ENCODE data around the gene SHROOM1.
"Not testable (repeated sequence)": the region's sequence is repeated elsewhere in the genome, so short reads cannot be mapped to it uniquely, and the experiment has no call there.

The SHROOM1 gene

DNA sequence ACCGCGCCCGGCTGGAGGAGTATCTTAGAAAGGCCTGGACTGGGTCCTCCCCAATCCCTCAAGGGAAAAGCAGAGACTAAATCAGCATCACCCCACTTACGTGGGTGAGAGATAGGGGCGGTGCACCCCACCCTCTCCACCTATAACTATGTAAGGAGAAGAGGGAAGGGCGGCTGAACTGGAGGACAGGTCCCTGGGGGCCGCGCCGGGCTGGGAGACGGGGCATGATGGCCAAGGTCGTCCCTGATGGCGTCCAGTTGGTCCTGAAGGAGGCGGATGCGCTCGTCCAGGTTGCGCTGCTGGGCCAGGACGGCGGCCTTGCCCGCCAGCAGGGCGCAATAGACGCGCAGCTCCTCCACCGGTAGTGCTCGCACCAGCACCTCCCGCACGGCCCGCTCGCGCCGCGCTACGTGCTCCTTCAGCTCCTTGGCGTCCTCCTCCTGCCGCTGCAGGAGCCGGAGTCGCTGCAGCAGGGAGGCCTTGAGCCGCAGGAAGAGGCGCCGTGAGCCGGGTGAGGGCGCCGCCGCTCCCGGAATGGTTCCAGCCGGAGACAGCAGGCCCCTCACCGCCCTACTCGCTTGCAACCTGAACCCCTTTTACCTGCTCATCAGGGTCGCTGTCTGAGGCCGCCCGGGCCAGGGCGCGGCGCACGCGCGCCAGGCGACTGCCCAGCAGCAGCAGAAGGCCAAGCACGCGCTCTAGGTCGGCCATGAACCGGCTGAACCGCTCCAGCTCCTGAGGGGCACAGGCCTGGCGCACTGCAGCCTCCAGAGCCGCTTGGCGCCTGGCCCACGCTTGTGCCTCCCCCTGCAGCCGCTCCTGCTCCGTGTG lies 7.6 kb downstream of the SHROOM1 start:
- DNase-seq, result no peak

GRCh38 chr5:132821791-132822190 lies 8.7 kb downstream of the SHROOM1 start:
- DNase-seq, result peak; percentile 49

- DNase-seq, result no peak
Observed at GRCh38 chr5:132821350-132821749, 9.1 kb downstream of the SHROOM1 start.

DNA sequence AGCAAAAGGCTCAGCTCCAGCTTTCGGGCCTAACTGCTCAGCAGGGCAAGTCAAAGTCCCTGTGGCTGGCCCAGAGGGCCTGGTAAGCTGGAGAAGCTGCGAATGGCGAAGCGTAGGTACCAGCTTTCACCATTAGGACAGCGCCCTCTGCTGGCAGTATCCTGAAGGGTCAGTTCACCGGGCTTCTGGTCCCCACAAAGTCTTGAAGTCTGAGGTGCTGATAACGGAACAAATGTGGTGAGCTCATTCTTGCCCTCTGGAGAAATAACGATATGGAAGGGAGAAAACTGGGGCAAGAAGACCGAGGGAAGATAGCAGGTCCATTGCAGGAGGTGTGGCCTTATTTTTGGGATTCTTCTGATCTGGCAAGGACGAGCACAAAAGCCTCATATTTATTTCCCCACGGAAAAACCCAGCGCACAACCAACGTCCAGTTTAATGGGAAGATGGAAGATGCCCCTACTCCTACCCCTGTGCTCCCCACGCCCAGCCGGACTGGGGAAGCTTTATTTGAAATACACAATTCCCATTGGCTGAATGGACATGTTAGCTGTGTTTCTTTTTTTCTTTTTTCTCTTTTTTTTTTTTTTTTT lies 10.2 kb downstream of the SHROOM1 start:
- DNase-seq, result peak; percentile 60

DNA sequence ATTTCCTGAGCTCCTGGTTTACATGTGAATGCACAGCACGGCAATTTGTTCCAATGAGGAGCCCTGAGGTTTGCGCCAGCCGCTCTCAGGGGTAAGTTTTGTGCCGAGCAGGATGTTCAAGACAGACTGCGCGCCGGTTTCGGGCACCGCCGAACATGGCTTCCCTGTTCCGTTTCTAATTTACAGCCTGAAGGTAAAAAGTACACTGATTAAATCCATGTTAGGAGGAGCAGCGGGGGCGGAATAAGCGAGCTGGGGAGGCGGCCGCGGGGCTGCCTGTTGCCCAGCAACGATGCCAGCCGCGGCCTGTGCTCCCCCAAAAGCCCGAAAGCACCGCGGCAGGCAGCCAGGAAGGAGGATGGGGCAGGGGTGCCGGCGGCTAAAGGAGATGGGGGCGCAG lies 11.0 kb downstream of the SHROOM1 start:
- no peak for DNase-seq

DNA sequence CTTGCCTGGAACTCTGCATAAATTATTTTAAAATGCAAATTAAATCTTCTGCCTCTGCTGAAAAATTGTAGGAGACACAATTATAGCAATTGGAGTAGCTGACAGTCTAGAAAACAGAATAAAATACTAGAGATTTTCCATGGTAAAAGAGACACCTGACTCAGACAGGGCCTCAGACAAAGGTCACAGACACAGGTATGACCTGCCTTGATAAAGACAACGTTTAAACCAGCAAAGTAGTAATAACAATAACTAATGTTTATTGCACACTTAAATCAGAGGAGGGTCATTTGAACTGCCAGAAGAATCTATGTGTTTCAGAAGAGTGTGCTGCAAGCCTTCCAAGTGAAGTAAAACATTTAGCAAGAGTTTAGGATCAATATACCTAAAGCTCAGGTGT lies 13.4 kb downstream of the SHROOM1 start:
- DNase-seq, result no peak

DNA sequence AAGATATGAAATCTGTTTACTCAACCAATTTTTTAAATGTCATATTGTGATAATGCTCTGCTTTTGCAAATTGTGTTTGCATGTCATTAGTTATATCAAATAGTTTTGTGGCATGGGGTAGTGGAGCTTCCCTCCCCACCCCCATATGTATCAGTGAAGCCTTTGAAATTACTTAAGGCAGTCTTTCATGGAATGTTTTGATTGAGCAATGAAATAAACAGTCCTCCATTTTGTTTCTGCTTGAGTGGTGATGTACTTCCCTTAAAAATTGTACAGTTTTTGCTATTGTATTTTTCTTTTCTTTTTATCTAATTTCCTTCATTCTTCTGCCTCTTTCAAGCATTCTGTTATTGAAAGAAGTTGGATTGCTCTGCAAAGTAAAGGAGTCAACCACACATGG lies 13.9 kb downstream of the SHROOM1 start:
- DNase-seq, result no peak

DNA sequence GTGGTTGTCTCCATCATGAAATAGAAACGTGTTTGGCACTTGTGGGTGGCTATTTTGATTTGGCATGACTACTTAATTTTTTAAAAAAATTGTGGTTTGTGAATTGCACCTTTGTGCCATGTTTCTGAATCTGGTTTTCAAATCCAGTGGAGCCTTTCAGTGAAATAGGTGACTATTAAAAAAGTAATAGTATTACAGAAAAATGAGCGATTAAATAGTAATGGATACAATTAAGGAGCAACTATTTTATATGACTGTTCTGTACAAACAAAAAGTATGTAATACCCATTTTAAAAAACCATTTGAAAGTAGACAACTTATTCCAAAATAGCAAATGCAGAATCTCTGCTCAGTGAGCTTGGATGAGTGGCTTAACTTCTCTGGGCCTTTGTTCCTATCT lies 14.4 kb downstream of the SHROOM1 start:
- DNase-seq, result no peak

- no peak for DNase-seq
Observed at GRCh38 chr5:132815454-132815853, 15.0 kb downstream of the SHROOM1 start.

GRCh38 chr5:132814503-132815294 lies 15.7 kb downstream of the SHROOM1 start:
- DNase-seq, result no peak

GRCh38 chr5:132813599-132814502 lies 16.6 kb downstream of the SHROOM1 start:
- no peak for DNase-seq

DNA sequence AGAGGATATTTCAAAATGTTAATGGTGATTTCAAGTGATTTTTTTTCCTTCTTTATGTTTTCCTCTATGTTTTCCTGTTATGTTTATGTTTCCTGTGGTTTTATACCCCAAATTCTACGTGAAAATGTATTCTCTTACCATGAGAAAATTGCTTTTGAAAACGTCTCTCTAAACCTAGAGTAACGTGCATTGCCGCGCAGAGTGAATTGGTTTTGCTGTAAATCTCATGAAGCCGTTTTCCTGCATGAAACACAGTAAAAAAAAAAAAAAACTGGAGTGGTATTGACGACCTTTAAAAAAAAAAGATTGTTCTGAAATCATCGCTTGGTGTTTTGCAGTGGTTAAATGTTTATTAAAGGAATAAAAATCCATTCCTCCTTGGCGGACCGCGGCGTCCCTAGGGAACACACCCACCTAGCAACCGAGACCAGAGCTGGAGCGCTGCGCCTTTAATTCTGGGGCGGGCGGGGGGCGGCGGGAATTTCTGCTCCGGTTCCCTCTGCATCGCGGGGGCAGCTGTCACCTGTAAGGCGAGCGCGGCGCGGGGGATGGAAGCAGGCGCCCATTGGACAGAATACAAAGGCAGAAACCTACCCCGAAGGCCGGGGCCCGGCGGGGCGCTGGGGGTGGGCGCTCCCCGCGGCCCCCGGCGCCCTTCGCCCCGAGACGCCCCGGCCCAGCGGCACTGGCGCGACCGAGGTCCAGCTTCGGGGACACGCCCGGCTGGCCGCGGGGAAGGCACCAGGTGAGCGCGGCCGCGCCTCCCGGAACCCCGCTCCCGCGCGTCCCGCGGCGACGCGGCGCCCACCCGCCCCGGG lies 17.5 kb downstream of the SHROOM1 start, which contains the start of gene SOWAHA:
Gene SOWAHA, plus strand, starts transcription at position 522 of the 818 bp plus-strand sequence. CDS start 320 bp downstream, outside the sequence.
- no peak for DNase-seq

DNA sequence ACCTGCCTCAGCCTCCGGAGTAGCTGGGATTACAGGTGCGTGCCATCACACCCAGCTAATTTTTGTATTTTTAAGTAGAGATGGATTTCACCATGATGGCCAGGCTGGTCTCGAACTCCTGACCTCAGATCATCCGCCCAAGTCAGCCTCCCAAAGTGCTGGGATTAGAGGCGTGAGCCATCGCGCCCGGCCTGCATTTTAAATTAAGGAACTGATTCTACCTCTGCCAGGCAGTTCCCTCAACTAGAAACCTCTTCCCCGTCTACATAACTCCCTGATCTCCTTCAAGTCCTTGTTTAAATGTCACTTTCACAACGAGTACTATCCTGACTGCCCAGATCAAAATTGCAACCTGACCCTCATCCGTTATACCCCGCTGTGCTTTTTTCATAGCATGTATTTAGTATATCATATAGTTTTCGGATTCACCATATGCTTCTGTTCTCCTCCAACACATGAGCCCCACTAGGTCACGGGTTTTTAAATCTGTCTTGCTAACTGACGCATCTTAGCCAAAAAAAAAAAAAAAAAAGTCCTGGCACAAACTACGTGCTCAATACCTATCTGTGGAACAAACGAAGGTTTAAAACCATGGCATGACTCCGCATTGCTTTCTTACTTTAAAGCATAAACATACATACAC lies 18.2 kb downstream of the SHROOM1 start:
- no peak for DNase-seq

DNA sequence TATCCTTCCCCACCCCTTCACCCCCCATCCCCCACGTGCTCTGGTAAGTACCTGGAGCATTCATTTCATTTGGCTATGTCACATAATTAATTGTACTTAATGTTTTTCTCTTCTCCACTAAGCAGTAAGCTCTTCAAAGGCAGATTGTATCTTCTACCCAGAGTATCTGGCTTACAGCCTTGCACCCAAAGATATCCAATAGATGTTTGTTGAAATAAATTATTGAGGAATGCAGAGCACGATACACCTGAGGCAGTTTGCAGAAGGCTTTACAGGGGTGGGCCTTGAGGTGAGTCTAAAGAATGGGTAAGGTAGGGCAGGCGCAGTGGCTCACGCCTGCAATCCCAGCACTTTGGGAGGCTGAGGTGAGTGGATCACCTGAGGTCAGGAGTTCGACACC lies 19.8 kb downstream of the SHROOM1 start:
- no peak for DNase-seq

- DNase-seq, result no peak
Observed at GRCh38 chr5:132808866-132809265, 21.6 kb downstream of the SHROOM1 start.

GRCh38 chr5:132808448-132808847 lies 22.0 kb downstream of the SHROOM1 start:
- no peak for DNase-seq

- no peak for DNase-seq
Observed at GRCh38 chr5:132807163-132807838, 23.1 kb downstream of the SHROOM1 start.

DNA sequence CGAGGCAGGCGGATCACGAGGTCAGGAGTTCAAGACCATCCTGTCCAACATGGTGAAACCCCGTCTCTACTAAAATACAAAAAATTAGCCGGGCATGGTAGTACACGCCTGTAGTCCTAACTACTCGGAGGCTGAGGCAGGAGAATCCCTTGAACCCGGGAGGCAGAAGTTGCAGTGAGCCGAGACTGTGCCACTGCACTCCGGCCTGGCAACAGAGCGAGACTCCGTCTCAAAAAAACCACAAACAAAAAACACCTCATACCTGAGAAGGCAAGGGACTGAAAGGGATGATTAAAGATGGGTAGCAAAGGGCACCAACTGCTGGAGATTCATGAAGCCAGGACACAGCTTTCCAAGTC lies 23.7 kb downstream of the SHROOM1 start:
- not testable (repeated sequence) for DNase-seq

DNA sequence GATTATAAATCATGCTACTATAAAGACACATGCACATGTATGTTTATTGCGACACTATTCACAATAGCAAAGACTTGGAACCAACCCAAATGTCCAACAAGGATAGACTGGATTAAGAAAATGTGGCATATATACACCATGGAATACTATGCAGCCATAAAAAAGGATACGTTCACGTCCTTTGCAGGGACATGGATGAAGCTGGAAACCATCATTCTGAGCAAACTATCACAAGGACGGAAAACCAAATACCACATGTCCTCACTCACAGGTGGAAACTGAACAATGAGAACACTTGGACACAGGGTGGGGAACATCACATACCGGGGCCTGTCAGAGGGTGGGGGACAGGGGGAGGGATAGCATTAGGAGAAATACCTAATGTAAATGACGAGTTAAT lies 24.6 kb downstream of the SHROOM1 start:
- DNase-seq, result not testable (repeated sequence)

DNA sequence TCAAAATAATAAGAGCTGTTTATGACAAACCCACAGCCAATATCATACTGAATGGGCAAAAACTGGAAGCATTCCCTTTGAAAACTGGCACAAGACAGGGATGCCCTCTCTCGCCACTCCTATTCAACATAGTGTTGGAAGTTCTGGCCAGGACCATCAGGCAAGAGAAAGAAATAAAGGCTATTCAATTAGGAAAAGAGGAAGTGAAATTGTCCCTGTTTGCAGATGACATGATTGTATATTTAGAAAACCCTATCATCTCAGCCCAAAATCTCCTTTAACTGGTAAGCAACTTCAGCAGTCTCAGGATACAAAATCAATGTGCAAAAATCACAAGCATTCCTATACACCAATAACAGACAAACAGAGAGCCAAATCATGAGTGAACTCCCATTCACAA lies 26.2 kb downstream of the SHROOM1 start:
- DNase-seq, result not testable (repeated sequence)

GRCh38 chr5:132802685-132803066 lies 27.8 kb downstream of the SHROOM1 start:
- DNase-seq, result not testable (repeated sequence)

All from NCI-H446 treated with DMSO at 0.1 percent for 48 hours (cell line).